GM19438 (cell line): ENCODE results near the gene RAB5A.
"Not testable (repeated sequence)": the region's sequence is repeated elsewhere in the genome, so short reads cannot be mapped to it uniquely, and the experiment has no call there.

Experiments used
- ATAC-seq: cut with Tn5 transposase; IDR thresholded peaks from one replicate; pipeline ENCODE4 v1.9.1; 2021; ENCODE audit warnings: low read depth; ENCODE audit not compliant: unreplicated experiment

Gene RAB5A

GRCh38 chr3:20022954-20023622, 76.2 kb downstream of the RAB5A start:
- ATAC-seq = no peak

GRCh38 chr3:20023623-20024405, 76.9 kb downstream of the RAB5A start:
- ATAC-seq = no peak

GRCh38 chr3:20027136-20027535, 80.2 kb downstream of the RAB5A start:
- ATAC-seq = no peak

GRCh38 chr3:20028905-20029331, 82.0 kb downstream of the RAB5A start:
- ATAC-seq = no peak

GRCh38 chr3:20031939-20032338, 85.0 kb downstream of the RAB5A start:
- ATAC-seq = not testable (repeated sequence)
